OCI-LY3 (cell line): ENCODE data around the gene TWIST2.

Experiments
- H2AFZ ChIP-seq: fragments of 200-600, 300-600 bp; shearing (Covaris generic); 2 replicates; pipeline ENCODE4 v1.6.0; 2014; ENCODE audit warnings: antibody characterized with exemption, low read depth, low read length
- H3K27ac ChIP-seq: fragments of 200-600, 300-600 bp; sonication (generic); 2 replicates; pipeline ENCODE4 v1.5.1; 2014; ENCODE audit warnings: mild to moderate bottlenecking, low read length, moderate library complexity, mixed read lengths
- H3K27me3 ChIP-seq: fragments of 200-600, 300-600 bp; sonication (generic); 2 replicates; pipeline ENCODE4 v1.6.1; 2014; ENCODE audit warnings: low read depth, low read length, mixed read lengths
- H3K36me3 ChIP-seq: fragments of 200-600, 300-600 bp; sonication (generic); replicated peaks from 2 replicates; pipeline ENCODE3; 2014; ENCODE audit warnings: low read depth, low read length, mixed read lengths
- H3K4me1 ChIP-seq: fragments of 300-600, 200-600 bp; sonication (generic); 2 replicates; pipeline ENCODE4 v1.6.1; 2014; ENCODE audit warnings: low read length, mixed read lengths
- H3K4me2 ChIP-seq: fragments of 200-600, 300-600 bp; sonication (generic); 2 replicates; pipeline ENCODE4 v1.6.1; 2014; ENCODE audit warnings: low read length, mixed read lengths
- H3K4me3 ChIP-seq: fragments of 300-600, 200-600 bp; sonication (generic); 2 replicates; pipeline ENCODE4 v1.5.1; 2014; ENCODE audit warnings: antibody characterized with exemption, mild to moderate bottlenecking, low read length, moderate library complexity
- H3K79me2 ChIP-seq: fragments of 300-600, 200-600 bp; shearing (Covaris generic); 2 replicates; pipeline ENCODE4 v1.6.1; 2014; ENCODE audit warnings: mild to moderate bottlenecking, low read length, mixed read lengths
- H3K9ac ChIP-seq: fragments of 300-600, 200-600 bp; shearing (Covaris generic); 2 replicates; pipeline ENCODE4 v1.6.0; 2014; ENCODE audit warnings: mild to moderate bottlenecking, low read length, moderate library complexity
- H3K9me3 ChIP-seq: fragments of 200-600, 300-600 bp; shearing (Covaris generic); 2 replicates; pipeline ENCODE4 v1.6.1; 2014; ENCODE audit warnings: low read length, mixed read lengths; ENCODE audit not compliant: insufficient read depth
- H4K20me1 ChIP-seq: fragments of 200-600, 300-600 bp; sonication (generic); 2 replicates; pipeline ENCODE4 v1.6.1; 2016; ENCODE audit warnings: low read length, mixed read lengths; ENCODE audit not compliant: insufficient read depth
- EZH2phosphoT487 ChIP-seq: fragments of 200-600 bp; shearing (Covaris generic); IDR thresholded peaks from 2 replicates; pipeline ENCODE4 v1.6.1; 2018; ENCODE audit warnings: antibody characterized with exemption, mixed run types, low read depth
- TF ChIP-seq, protein P1 (sequence below): fragments of 200-600, 300-600 bp; sonication (generic); IDR thresholded peaks from 2 replicates; pipeline ENCODE4 v1.5.1; 2014; ENCODE audit warnings: antibody characterized with exemption, low read length, low read depth

TWIST2 gene

DNA sequence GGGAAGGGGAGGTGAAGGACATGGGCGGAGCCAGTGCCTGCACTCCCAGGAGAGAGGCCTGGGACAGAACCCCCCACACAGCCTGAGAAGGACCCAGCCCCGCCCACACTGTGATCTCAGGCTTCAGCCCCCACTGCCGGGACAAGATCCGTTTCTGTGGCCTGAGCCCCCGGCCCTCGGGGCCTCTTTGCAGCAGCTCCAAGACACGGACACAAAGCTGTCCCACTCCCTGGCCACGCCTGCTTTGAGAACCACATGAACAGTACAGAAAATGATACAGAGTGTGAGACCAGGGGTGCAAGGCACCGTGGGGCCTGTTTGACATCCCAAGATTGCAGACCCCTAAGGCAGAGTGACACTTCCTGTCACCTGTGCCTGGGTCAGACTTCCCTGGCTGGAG is 74.5 kb downstream of the TWIST2 start:
- Histone ChIP-seq H3K4me2 (no peak overlapping the region), H3K9ac (no peak overlapping the region), H3K4me1 (no peaks in the 10 kb centered on the region), H3K36me3 (no peaks in the 10 kb centered on the region), H3K9me3 (no peaks in the 10 kb centered on the region), H4K20me1 (no peaks in the 10 kb centered on the region), H2AFZ (no peak overlapping the region), H3K27me3 (no peaks in the 10 kb centered on the region), H3K4me3 (no peak overlapping the region), H3K27ac (no peak overlapping the region), H3K79me2 (no peaks in the 10 kb centered on the region)
- TF ChIP-seq, protein P1, sequence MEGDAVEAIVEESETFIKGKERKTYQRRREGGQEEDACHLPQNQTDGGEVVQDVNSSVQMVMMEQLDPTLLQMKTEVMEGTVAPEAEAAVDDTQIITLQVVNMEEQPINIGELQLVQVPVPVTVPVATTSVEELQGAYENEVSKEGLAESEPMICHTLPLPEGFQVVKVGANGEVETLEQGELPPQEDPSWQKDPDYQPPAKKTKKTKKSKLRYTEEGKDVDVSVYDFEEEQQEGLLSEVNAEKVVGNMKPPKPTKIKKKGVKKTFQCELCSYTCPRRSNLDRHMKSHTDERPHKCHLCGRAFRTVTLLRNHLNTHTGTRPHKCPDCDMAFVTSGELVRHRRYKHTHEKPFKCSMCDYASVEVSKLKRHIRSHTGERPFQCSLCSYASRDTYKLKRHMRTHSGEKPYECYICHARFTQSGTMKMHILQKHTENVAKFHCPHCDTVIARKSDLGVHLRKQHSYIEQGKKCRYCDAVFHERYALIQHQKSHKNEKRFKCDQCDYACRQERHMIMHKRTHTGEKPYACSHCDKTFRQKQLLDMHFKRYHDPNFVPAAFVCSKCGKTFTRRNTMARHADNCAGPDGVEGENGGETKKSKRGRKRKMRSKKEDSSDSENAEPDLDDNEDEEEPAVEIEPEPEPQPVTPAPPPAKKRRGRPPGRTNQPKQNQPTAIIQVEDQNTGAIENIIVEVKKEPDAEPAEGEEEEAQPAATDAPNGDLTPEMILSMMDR = no peak
- no peak for TF ChIP-seq EZH2phosphoT487

DNA sequence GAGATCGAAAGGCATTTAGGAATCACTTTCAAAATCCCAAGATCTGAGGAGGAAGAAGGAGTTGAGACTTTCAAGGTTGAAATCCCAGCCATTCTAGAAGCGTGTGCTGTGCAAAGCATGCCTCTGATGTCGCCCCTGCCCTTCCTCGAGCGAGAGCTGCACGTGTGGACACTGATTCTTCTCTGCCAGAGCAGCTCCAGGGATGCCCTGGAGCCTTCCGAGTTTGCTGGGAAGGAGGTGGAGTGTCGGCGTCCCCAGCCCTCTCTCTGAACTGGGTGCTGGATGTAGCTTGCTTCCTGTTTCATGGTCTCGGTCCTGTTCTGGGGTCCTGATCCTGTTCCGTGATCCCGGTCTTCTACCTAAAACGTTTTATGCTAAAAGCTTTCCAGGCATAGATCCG is 76.1 kb downstream of the TWIST2 start:
- H3K4me2 ChIP-seq = no peak overlapping the region
- H3K4me3 ChIP-seq = no peak overlapping the region
- H3K79me2 ChIP-seq = no peaks in the 10 kb centered on the region
- no peaks in the 10 kb centered on the region for H4K20me1 ChIP-seq
- no peak overlapping the region for H3K27ac ChIP-seq
- H3K9me3 ChIP-seq = no peaks in the 10 kb centered on the region
- no peaks in the 10 kb centered on the region for H3K4me1 ChIP-seq
- TF ChIP-seq EZH2phosphoT487 = no peak
- TF ChIP-seq, protein P1 = no peak
- no peak overlapping the region for H2AFZ ChIP-seq
- no peak overlapping the region for H3K9ac ChIP-seq
- H3K36me3 ChIP-seq = no peaks in the 10 kb centered on the region
- H3K27me3 ChIP-seq = no peaks in the 10 kb centered on the region

DNA sequence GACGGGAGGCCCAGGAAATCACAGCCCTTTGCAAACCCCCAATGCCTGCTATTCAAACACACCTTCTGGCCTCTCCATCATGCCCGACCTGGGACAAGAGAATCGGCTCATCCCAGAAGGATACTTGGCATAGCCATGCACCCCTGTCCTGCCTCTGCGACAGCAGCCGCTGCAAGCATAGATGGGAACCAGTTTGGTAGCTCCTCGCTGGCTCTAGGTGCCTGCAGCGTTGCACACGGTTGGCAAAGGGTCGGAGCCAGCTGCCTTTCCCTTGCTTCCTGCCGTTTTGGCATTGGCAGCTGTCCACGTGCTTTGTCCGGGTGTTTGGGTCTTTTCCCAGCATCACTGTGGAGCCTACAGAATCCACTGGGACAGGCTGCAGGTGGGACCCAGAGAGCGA is 76.9 kb downstream of the TWIST2 start:
- Histone ChIP-seq H3K4me2 (no peak overlapping the region), H3K27ac (no peak overlapping the region), H4K20me1 (no peaks in the 10 kb centered on the region), H3K36me3 (no peaks in the 10 kb centered on the region), H3K9me3 (no peaks in the 10 kb centered on the region), H3K4me3 (no peak overlapping the region), H2AFZ (no peak overlapping the region), H3K4me1 (no peaks in the 10 kb centered on the region), H3K9ac (no peak overlapping the region), H3K79me2 (no peaks in the 10 kb centered on the region), H3K27me3 (no peaks in the 10 kb centered on the region)
- TF ChIP-seq EZH2phosphoT487 = no peak
- TF ChIP-seq, protein P1 = no peak

DNA sequence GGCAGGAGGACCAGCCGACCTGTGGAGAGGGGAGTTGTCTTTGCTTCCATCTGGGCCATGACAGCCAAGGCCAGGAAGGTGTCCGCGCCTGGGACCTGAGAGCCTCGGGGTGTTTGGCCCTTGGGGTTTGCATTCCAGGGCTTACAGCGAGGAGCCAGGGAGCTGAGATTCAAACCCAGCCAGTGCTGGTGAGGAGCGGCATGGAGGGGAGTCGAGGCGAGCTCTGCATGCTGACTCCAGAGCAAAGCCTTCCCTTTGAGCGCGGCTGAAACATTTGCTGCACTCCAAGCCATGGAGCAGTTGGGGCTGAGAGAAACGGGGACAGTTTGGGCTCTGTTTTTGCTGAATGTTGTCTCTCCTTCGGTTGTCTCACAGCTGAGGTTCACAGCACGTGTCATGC is 77.4 kb downstream of the TWIST2 start:
- no peak for TF ChIP-seq EZH2phosphoT487
- TF ChIP-seq, protein P1 = no peak
- H3K79me2 ChIP-seq = no peaks in the 10 kb centered on the region
- no peaks in the 10 kb centered on the region for H3K36me3 ChIP-seq
- no peaks in the 10 kb centered on the region for H3K9me3 ChIP-seq
- H3K4me2 ChIP-seq = no peak overlapping the region
- no peaks in the 10 kb centered on the region for H3K4me1 ChIP-seq
- H4K20me1 ChIP-seq = no peaks in the 10 kb centered on the region
- H3K9ac ChIP-seq = no peak overlapping the region
- H3K4me3 ChIP-seq = no peak overlapping the region
- no peaks in the 10 kb centered on the region for H3K27me3 ChIP-seq
- no peak overlapping the region for H2AFZ ChIP-seq
- H3K27ac ChIP-seq = no peak overlapping the region
